Cerebellar nuclear complex (tissue), 1 donor: Measurements from ENCODE around the gene TRPM5.
"Not testable (repeated sequence)": the region's sequence is repeated elsewhere in the genome, so short reads cannot be mapped to it uniquely, and the experiment has no call there.

Source experiments
- DNase-seq, 2 experiments: peaks; one replicate each; lab custom pipeline; 2025; lab: John Stamatoyannopoulos, UW

Gene TRPM5, protein sequence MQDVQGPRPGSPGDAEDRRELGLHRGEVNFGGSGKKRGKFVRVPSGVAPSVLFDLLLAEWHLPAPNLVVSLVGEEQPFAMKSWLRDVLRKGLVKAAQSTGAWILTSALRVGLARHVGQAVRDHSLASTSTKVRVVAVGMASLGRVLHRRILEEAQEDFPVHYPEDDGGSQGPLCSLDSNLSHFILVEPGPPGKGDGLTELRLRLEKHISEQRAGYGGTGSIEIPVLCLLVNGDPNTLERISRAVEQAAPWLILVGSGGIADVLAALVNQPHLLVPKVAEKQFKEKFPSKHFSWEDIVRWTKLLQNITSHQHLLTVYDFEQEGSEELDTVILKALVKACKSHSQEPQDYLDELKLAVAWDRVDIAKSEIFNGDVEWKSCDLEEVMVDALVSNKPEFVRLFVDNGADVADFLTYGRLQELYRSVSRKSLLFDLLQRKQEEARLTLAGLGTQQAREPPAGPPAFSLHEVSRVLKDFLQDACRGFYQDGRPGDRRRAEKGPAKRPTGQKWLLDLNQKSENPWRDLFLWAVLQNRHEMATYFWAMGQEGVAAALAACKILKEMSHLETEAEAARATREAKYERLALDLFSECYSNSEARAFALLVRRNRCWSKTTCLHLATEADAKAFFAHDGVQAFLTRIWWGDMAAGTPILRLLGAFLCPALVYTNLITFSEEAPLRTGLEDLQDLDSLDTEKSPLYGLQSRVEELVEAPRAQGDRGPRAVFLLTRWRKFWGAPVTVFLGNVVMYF (N-terminal part only)

DNA sequence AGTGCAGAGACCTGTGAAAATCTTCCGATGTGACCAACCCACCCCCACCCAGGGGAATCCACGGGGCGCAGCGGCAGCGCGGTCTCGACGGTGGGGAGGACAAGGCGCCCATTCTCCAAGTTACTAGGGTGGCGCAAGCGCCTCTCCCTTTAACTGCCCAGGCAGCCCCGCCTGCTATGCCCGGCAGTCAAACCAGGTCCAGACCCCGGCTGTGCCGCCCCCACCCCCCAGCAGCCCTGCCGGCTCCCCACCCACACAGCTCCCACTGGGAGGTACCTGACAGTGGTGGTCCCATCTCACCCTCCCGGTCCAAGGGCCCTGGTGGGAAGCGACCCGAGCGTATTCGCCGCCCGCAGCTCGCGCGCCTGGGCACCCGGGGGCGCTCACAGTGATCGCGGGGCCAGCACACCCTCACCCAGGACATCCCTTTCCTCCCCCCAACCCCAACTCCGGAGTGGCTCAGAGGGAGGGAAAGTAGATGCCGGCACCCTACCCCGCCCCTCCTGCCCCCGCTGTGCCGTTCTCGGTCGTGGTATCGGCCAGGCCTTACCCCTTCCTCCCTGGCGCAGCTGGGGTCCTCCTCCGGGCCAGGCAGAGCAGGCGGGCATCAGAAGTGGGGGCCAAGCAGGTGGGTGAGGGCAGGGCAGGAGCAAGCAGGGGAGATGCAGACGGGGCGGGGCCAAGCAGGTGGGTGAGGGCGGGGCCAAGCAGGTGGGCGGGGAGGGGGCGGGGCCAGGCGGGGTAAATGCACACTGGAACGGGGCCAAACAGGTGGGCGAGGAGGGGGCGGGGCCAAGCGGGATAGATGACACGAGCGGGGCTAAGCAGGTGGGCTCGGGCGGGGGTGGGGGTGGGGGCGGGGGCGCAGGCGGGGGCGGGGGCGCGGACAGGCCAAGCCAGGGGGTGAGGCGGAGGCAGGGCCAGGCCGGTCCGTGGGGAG is at the start of gene TRPM5:
TSS of gene TRPM5 (minus strand) at position 634 of the 940 bp plus-strand sequence. CDS start 21,478 bp downstream, outside the sequence.
- no peak for DNase-seq

DNA sequence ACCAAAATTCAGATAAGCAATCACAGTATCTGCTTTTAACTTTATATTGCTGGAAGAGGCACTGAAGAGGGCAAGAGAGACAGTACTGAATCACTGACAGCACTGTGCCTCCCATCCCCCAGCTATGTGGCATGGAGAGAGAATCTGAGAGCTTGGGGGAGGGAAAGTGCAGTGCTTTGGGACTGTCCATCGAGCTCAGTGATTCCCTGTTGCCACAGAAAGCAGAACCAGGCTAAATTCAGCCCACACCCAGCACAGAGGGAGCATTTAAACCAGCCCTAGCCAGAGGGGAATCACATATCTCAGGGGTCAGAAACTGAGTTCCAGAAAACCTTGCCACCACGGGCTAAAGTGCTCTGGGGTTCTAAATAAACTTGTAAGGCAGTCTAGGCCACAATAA is 44.8 kb upstream of the TRPM5 start:
- DNase-seq = no peak

DNA sequence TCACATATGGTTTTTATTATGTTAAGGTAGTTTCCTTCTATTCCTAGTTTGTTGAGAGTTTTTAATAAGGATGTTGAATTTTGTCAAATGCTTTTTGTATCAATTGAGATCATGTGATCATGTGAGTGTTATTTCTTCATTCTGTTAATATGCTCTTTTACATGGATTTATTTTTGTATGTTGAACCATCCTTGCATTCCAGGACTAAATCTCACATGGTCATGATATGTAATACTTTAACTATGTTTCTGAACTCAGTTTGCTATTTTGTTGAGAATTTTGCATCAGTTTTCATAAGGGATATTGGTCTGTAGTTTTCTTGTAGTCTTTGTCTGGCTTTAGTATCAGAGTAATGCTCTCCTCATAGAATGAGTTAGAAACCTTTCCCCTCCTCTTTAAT is 43.7 kb upstream of the TRPM5 start:
- no peak for DNase-seq

DNA sequence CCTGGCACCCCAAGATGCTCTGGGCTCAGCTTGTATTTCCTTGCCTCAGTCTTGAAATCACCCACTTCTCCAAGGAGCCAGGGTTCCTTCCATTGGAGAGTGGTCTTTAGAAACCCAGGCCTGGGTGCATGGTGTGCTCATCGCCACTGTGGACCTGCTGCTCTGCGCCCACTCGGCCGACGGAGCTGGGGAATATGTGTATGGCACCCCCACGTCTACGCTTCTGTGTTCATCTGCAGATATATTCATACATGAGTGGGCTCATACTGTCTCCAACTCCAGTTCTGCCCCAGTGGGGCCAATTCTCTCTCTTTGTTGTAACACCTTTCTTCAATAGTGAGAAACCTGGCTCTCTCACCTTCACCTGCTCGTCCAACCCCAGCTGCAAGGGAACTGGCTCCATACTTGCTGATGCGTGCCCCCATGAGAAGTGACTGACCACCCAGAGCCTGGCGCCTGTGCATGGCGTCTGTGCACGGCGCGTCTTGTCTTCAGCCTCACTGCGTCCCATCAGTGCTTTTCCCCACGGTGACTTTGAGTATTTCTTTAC is 40.3 kb upstream of the TRPM5 start:
- no peak for DNase-seq

DNA sequence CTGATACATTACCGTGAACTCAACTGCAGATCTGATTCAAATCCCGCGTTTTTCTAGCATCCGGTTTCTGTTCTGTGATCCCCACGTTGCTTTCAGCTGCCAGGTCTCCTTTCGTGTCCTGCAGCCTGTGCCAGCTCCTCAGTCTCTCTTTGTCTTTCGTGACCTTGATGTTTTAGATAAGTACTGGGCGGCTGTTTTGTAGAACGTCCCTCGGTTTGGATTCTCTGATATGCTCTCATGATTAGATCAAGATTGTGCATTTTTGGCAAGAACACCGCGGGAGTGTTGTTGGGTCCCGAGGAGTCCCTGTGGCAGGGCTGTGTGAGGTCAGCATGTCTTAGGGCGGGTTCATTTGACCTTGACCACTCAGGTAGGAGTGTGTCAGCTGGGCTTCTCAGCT is 39.1 kb upstream of the TRPM5 start:
- DNase-seq = no peak

DNA sequence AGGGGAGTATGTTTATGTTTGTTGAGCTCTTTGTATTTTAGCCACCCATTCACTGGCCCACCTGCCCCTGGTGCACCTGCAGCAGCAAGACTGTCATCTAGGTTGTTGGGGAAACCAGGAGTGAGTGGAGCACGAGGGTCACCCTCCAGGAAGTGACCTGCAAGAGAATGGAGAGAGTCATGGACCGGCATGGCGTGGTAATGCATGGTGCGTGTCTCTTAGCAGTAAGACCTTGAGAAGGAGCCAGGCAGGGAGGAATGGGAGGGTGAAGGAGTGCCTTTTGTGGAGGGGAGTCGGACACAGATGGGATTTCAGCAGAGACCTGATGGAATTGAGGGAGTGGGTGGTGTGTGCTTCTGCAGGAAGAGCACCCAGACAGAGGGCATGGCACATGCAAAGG is 38.4 kb upstream of the TRPM5 start:
- DNase-seq = no peak

DNA sequence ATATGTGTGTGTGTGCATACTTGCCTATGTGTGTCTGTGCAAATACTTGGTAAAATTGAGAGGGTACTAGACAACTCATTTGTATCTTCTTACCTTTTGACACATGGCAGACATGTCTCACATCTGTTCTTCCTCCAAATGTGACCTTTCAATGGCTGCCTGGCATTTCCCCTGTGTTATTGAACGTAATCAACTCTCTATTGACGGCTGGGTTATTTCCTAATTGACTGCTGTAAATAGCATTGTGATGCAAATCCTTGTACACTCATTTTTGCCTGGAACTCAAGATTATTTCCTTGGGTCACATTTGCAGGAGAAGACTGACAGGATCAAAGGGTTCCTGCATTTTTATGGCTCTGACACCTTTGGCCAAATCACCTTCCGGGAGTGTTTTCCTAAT is 37.9 kb upstream of the TRPM5 start:
- no peak for DNase-seq

DNA sequence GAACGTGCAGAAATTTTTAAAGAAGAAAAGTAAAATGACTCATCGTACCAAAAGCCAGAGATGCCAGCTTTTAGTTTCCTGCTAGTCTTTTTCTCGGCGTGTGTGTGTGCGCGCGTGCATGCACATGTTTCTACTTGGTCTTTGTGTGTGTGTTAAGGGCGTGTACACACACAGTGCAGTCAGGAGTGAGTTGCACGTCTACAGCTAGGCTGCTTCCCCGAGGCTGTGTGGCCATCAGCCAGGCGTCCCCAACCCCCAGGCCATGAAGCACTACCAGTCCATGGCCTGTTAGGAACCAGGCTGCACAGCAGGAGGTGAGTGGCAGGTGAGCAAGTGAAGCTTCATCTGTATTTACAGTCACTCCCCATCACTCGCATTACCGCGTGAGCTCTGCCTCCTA is 36.9 kb upstream of the TRPM5 start:
- DNase-seq = no peak

DNA sequence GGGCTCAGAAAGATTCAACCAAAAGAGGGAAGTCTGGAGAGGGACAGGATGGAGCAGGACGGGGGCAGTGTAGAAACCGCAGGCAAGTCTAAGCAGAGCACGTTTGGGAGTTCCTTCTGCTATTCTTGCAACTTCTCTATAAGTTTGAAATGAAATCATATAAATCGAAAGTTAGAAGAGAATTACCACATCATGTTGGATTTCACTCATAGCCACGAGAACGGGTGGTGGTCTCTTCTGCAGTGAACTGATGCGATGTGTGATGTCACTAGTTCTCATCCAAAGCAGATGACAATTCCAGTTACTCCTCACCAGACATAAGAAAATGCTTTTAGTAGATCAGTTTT is 36.5 kb upstream of the TRPM5 start:
- no peak for DNase-seq

DNA sequence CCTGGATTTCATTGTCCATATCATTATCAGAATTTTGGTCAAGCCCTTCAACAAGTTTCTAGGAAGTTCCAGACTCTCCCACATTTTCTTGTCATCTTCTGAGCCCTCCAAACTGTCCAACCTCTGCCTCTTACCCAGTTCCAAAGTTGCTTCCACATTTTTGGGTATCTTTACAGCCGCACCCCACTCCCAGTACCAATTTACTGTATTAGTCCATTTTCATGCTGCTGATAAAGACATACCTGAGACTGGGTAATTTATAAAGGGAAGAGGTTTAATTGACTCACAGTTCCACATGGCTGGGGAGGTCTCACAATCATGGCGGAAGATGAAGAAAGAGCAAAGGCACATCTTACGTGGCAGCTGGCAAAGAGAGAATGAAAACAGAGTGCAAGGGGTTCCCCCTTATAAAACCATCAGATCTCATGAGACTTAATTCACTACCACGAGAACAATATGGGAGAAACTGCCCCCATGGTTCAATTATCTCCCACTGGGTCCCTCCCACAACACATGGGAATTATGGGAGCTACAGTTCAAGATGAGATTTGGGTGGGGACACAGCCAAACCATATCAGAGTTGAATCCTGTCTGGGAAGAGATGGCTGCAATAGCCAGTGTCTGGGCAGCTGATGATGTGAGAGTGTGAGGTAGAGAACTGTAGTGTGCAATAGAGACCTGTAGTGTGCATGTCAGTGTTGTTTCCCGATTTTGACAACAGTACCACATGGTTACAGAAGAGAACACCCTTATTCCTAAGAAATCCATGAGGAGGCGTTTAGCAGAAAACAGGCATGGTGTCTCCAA is 36.0 kb upstream of the TRPM5 start:
- DNase-seq = not testable (repeated sequence)

DNA sequence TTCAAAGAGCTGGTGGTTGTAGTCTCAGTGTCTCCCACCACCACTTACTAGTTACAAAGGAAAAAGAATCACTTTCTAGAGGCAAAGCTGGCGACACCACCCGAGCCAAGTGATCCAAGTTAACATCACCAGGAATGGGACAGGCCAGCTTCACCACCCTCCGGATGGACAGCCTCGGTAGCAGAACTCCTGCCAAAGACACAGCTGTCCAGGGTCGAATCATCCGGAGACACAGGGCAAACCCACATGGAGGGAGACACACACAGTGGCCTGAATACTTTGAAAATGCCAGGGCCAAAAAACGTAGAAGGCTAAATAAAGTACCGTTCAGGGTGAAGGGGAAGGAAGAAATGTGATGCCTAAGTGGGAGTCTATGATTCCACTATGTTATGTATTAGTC is 33.6 kb upstream of the TRPM5 start:
- DNase-seq = no peak

DNA sequence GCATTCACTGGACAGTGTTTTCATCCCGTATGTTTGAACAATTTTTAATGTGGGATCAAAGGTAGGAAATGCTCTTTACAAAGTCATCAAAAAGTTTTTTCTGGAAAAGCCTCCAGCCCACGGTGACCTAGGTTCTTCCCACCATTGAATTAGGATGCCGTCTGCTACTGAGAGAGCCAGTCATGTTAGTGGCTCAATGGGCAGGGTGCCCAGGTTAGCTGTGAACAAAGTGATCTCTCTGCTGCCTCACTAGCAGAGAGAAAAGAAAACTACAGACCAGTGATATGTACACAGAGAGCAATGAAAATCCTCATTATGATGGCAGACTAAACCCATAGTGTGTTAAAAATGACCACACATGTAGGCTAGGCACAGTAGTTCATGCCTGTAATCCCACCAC is 32.9 kb upstream of the TRPM5 start:
- DNase-seq = no peak

DNA sequence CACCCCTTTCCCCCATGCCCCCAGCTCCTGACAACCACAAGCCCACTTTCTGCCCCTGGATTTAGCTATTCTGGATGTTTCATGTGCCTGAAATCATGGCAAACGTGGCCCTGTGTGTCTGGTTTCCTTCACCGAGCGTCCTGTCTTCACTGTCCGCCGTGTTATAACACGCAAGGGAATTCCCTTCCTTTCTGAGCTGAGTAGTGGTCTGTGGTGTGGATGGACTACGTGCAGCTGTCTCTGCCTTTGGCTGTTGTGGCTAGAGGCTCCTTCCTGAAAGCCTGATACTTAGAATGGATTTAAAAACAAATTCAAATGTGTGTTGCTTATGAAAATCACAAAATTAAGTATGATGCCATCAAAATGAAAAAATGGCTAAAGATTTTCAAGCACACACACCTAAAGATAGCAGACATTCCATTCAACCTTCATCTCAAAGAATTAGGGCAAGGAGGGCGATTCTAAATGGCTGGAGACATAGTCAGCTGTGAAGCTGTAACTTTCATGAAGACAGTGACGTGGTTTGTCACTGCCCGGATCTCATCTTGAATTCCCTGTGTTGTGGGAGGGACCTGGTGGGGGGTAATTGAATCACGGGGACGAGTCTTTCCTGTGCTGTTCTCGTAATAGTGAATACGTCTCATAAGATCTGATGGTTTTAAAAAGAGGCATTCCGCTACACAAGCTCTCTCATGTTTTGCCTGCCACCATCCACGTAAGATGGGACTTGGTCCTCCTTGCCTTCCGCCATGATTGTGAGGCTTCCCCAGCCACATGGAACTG is 31.0 kb upstream of the TRPM5 start:
- no peak for DNase-seq

DNA sequence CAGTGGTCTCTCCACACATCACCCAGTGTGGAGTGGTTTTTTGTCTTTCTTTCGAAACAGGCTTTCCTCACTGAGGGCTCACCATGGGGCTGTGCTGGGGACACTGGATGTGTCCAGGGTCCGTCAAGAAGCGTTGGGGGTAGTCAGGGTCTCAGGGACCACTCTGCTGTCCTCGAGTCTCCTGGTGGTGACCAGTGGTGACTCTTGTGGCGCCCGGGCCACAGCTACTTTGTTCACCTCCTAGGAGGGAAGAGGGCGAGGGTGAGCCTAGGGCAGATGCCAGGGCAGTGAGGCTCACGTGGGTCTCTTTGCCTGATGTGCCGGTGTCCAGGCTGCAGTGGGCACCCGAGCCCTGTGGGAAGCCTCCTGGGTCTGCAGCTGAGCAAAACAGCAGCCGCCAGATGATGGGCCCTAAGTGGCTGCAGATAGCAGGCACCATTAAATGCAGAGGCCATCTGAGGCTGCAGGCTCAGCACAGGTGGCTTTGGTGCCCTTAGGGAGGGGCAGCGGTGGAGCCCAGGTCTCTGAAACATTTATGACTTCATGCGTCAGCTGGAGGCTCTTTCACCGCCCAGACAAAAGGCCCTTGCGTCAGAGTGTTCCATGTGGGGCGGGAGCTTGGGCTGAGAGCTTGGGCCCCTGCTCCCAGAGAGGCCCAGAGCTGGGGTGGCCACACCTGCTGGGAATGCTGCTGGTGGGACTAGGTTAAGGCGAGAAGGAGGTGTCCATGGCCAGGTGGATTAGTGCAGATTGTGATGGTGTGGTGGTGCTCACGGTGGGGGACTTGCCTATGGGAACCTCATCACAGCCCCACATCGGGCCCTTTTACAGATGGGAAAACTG is 30.0 kb upstream of the TRPM5 start:
- no peak for DNase-seq

DNA sequence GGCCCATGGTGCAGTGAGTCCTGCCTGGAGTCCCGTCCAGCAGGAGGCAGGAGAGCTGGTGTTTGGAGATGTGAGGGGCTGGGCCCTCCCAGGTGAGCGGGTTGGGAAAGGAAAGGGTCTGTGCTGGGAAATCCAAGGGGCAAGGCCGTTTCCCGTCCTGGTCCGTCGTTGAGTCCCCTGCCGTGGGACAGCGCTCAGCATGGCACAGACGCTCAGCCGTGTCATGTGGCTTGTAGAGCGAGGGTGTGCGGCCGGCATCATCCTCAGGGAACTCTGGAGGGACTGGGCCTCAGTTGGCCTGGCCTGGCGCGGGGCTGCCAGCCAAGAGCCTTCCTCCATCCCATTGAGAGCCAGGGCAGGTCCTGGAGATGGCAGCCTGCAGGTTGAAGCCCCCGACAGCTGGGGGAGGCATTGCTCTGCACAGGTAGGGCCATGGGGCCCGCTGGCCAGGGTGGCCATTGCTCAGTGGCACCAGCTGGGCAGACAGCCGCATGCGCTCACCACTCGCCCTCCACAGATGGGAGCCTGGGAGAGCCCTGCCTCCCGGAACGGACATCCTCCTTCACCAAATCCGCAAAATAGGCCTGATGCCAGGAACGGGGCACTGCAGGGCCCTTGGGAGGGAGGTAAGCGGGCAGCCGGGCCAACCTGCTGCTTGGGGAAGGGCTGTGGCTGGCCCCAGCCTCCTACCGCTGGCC is 29.2 kb upstream of the TRPM5 start:
- no peak for DNase-seq

DNA sequence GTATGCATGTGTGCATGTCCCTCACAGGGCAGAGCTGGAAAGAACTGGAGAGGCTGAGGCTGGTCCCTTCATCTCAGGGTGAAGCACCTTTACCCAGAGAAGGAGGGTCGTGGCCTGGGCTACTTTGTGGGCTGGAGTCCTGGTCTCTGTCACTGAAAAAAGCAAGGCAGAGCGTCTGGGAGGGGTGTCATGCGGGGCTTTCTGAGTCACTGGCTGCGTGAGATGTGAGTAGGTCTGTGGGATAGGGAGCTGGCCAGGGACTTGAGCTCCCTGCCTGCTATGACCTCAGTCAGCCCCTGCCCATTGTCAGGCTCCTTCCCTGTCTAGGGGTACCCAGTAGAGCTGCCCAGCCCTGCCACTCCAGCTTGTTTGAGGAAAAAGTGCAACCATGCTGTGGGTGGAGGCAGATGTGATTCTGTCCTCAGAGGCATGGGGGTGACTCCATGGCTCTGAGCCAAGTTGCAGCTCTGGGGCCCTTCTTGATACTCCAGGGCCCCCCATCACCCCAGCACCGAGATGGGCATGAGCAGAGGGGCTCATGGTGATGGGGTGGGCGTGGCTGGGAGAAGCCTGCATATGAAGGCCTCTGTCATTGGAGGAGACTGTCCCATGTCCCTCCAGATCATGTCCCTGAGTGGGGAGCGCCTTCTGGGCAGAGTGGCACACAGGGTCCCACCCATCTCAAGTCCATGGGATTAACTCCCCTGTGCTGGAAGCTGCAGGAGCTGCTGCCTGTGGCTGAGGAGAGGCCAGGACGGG is 28.3 kb upstream of the TRPM5 start:
- DNase-seq = no peak

DNA sequence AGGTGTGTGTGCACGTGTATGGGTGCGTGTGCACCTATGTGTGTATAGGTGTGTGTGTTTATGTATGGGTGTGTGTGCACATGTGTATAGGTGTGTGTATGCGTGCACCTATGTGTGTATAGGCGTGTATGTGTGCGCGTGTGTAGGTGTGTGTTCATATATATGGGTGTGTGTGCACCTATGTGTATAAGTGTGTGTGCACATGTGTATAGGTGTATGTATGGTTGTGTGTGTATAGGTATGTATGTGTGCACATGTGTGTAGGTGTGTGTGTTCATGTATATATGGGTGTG is 27.4 kb upstream of the TRPM5 start:
- no peak for DNase-seq

DNA sequence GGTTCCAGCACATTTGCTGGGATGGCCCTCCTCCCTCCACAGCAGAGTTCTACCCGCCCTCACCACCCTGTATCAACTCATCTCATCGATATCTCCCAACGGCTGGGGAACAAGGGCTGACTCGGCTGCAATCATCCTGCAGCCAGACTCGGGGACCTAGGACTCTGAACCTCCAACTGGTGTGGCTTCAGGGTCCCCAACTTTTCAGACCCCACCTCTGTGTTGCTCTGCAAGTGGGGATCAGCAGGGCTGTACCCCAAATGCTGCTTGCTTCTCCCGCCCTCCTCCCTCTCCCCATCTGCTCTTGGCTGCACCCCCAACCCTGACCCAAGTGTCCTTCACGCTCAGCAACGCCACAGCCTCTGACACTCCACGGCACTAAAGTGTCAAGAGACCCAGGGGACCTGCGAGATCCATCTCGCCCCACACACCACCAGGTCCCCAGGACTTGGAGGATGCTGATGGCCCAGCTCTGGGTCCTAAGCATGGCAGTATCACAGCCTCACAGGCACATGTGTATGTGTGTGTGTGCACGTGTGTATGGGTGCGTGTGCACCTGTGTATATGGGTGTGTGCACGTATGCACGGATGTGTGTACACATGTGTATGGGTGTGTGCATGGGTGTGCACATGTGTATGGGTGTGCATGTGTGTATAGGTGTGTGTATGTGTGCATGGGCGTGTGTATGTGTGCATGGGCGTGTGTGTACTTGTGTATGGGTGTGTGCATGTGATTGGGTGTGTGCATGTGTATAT is 26.9 kb upstream of the TRPM5 start:
- no peak for DNase-seq
